ENCODE measurements around the gene MYOF. TPM values are rescaled to one million over a fixed set of nuclear protein-coding genes. Genes with fewer than 3 reads are reported as not detected.

Gene MYOF
- total and polyA plus RNA-seq, 10 of the 15 experiments (the other 5 are each of a cell fraction or from before 2014, with no cell fraction given) = 0.02 to 0.59 (median 0.17) TPM

GRCh38 chr10:93462371-93462770, 19.8 kb downstream of the MYOF start:
- no peak for ATAC-seq
- Histone ChIP-seq H3K27ac (ENCODE audit: control insufficient read depth, insufficient read depth) (no peak overlapping the region), H3K36me3 (ENCODE audit: control insufficient read depth in 2 of 2, insufficient read depth in 2 of 2, low read length in 1 of 2) (no peaks in the 10 kb centered on the region), H4K20me1 (ENCODE audit: control insufficient read depth, insufficient read depth) (no peaks in the 10 kb centered on the region), H3K9me3 (replicated peaks; ENCODE audit: control insufficient read depth, insufficient read depth, low read length) (no peaks in the 10 kb centered on the region), H3K27me3 (replicated peaks in 1 of 2; ENCODE audit: control insufficient read depth in 2 of 2, insufficient read depth in 2 of 2, low read length in 1 of 2) (no peaks in the 10 kb centered on the region; a peak in 1 of 4 replicates), H3K9ac (ENCODE audit: control insufficient read depth, insufficient read depth, low read length) (no peak overlapping the region), H2AFZ (ENCODE audit: control insufficient read depth, low read depth, low read length) (no peak overlapping the region), H3K4me1 (ENCODE audit: control insufficient read depth, insufficient read depth, low read length) (no peaks in the 10 kb centered on the region), H3K79me2 (ENCODE audit: control insufficient read depth, insufficient read depth, low read length) (no peaks in the 10 kb centered on the region), H3K4me3 (no peak overlapping the region), H3K4me2 (ENCODE audit: control insufficient read depth, insufficient read depth) (no peak overlapping the region)
- no TSS peak for BruUV-seq (replicated peaks)
- 0% methylated on average over 2 of the region's 2 CpGs for WGBS (ENCODE audit: insufficient coverage, insufficient replicate concordance, low lambda C conversion rate, missing lambda C conversion rate)
- no peak for DNase-seq (ENCODE audit: low read depth, low spot score)
- SMC1A ChIA-PET (ENCODE audit: uncharacterized antibody, unreplicated experiment) = no interaction called here
- in situ Hi-C loops (cut with MboI) = no loop called here
- RAD21 ChIA-PET (ENCODE audit: unreplicated experiment) = no interaction called here
- POLR2A ChIA-PET = no interaction called here
- FAIRE-seq = no peak
- intact Hi-C loops (cut with micrococcal nuclease; ENCODE audit: unreplicated experiment) = no loop called here
- CTCF ChIA-PET = interaction anchor here (1.2 kb wide), 2 partner anchors 12 to 20 kb away, joined by 3 read pairs; partner anchors contain the start of gene MYOF
- TF ChIP-seq YY1 (IDR thresholded peaks at IDR 0.05; ENCODE audit: low read depth, low read length) = no peak
- TF ChIP-seq BCL11A (IDR thresholded peaks at IDR 0.05; ENCODE audit: low read depth, low read length) = no peak
- no peak for TF ChIP-seq SRF (IDR thresholded peaks at IDR 0.05; ENCODE audit: low read depth in 2 of 2, low read length in 2 of 2)
- TF ChIP-seq PAX5 (IDR thresholded peaks at IDR 0.05; ENCODE audit: borderline replicate concordance, low read depth, low read length) = no peak
- no peak for TF ChIP-seq GABPA (IDR thresholded peaks at IDR 0.05; ENCODE audit: low read depth)
- TF ChIP-seq WRNIP1 (IDR thresholded peaks at IDR 0.05; ENCODE audit: borderline replicate concordance, low read depth, low read length) = no peak
- no peak for TF ChIP-seq TCF3 (IDR thresholded peaks at IDR 0.05; ENCODE audit: borderline replicate concordance, insufficient read depth, low read depth, low read length)
- TF ChIP-seq BACH1 (IDR thresholded peaks at IDR 0.05; ENCODE audit: borderline replicate concordance) = no peak
- TF ChIP-seq SPI1 (IDR thresholded peaks at IDR 0.05; ENCODE audit: borderline replicate concordance, insufficient read depth, low read depth, low read length) = no peak
- TF ChIP-seq MLLT1 (IDR thresholded peaks at IDR 0.05) = no peak
- TF ChIP-seq NKRF (conservative IDR thresholded peaks at IDR 0.05) = no peak
- TF ChIP-seq EED (IDR thresholded peaks at IDR 0.05; ENCODE audit: low read depth) = no peak
- no peak for TF ChIP-seq IRF4 (IDR thresholded peaks at IDR 0.05; ENCODE audit: low read depth, low read length)
- no peak for TF ChIP-seq ZNF687 (IDR thresholded peaks at IDR 0.05)
- TF ChIP-seq BHLHE40 (IDR thresholded peaks at IDR 0.05; ENCODE audit: borderline replicate concordance in 1 of 2, low read depth in 2 of 2, low read length in 1 of 2) = no peak

Data from GM12878 (cell line).